NCI-H526 (cell line): ENCODE results near the gene MIF.
"Not testable (repeated sequence)": the region's sequence is repeated elsewhere in the genome, so short reads cannot be mapped to it uniquely, and the experiment has no call there.

Experiments
- DNase-seq, 2 experiments: peaks; one replicate each; lab custom pipeline; 2025; lab: John Stamatoyannopoulos, UW

MIF gene

GRCh38 chr22:23877566-23877965 lies 16.6 kb upstream of the MIF start:
- DNase-seq: no peak

- no peak for DNase-seq
These were observed 16.0 kb upstream of the MIF start for GRCh38 chr22:23878219-23878618.

- no peak for DNase-seq
These were observed 11.8 kb upstream of the MIF start for GRCh38 chr22:23882370-23882769.

- DNase-seq: no peak
These were observed 10.5 kb upstream of the MIF start for GRCh38 chr22:23883658-23884057.

GRCh38 chr22:23884140-23884539 lies 10.0 kb upstream of the MIF start:
- no peak for DNase-seq

GRCh38 chr22:23888615-23889401 lies 5.4 kb upstream of the MIF start:
- no peak for DNase-seq

- DNase-seq: no peak
These were observed 4.6 kb upstream of the MIF start for GRCh38 chr22:23889620-23890019.

GRCh38 chr22:23891726-23892125 lies 2.5 kb upstream of the MIF start:
- no peak for DNase-seq

- DNase-seq: no peak
These were observed 2.1 kb upstream of the MIF start for GRCh38 chr22:23892130-23892529.

GRCh38 chr22:23892706-23893105 lies 1.5 kb upstream of the MIF start:
- DNase-seq: no peak

GRCh38 chr22:23893121-23893944 lies 850 bp upstream of the MIF start:
- DNase-seq: no peak

- peak; percentile 41 to 82 for DNase-seq
These were observed 771 bp downstream of the MIF start for GRCh38 chr22:23894710-23895598.

GRCh38 chr22:23895599-23896144 lies 1.5 kb downstream of the MIF start:
- no peak for DNase-seq

- no peak for DNase-seq
These were observed 2.0 kb downstream of the MIF start for GRCh38 chr22:23896166-23896522.

- DNase-seq: no peak
These were observed 2.5 kb downstream of the MIF start for GRCh38 chr22:23896523-23897186.

- no peak for DNase-seq
These were observed 3.1 kb downstream of the MIF start for GRCh38 chr22:23897320-23897719.

- DNase-seq: no peak
These were observed 4.1 kb downstream of the MIF start for GRCh38 chr22:23898006-23898974.

- no peak for DNase-seq
These were observed 5.0 kb downstream of the MIF start for GRCh38 chr22:23899042-23899745.

GRCh38 chr22:23900227-23900626 lies 6.0 kb downstream of the MIF start:
- not testable (repeated sequence) for DNase-seq

- DNase-seq: no peak
These were observed 7.4 kb downstream of the MIF start for GRCh38 chr22:23901600-23901999.
